ENCODE data around the gene SLC39A9. TPM values are rescaled to one million over a fixed set of nuclear protein-coding genes. Genes with fewer than 3 reads are reported as not detected.

SLC39A9 gene
- total and polyA plus RNA-seq, 2 of the 13 experiments (the other 11 are each of a cell fraction or from before 2014, with no cell fraction given): 46.6 to 69.5 TPM

DNA sequence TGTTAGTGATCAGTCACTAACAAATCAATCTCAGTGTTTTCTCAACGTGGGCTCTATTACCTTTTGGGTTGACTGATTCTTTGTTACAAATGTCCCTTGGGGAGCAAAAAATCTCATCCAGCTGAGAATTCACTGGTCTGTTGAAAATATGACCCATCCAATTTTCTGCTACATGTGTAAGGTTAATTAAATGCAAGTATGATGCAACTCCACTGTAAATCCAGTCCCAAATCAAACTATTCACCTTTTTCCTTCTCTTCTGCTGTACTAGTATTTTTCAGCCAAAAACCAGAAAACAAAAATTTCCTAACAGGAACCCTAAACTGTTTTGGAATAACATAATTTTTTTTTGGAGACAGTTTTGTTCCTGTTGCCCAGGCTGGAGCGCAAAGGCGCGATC lies 2.6 kb upstream of the SLC39A9 start:
- BruUV-seq (replicated peaks): no TSS peak
- Histone ChIP-seq H4K20me1 (ENCODE audit: insufficient read depth, low read length) (peaks cover 33% of the 10 kb centered on the region), H3K27ac (ENCODE audit: extremely low read length, insufficient read depth, low read length) (no peak overlapping the region), H3K4me1 (ENCODE audit: insufficient read depth, low read length) (peaks cover 57% of the 10 kb centered on the region), H3K79me2 (ENCODE audit: insufficient read depth, low read length) (peaks cover 91% of the 10 kb centered on the region), H3K27me3 (ENCODE audit: control insufficient read depth in 1 of 2, insufficient read depth in 2 of 2, low read length in 2 of 2) (no peaks in the 10 kb centered on the region; a peak in 1 of 5 replicates), H3K4me2 (ENCODE audit: low read depth, low read length) (peak overlapping the region; percentile 6; the same call in 1 of the 2 replicates), H3K4me3 (replicated peaks in 1 of 3; ENCODE audit: insufficient read depth in 1 of 3, low read depth in 2 of 3, low read length in 3 of 3) (no peak overlapping the region), H3K36me3 (replicated peaks in 1 of 2; ENCODE audit: control insufficient read depth in 1 of 2, insufficient read depth in 2 of 2, low read length in 2 of 2) (peaks cover 15 to 44% of the 10 kb centered on the region in 2 experiments; a peak in 4 of 5 replicates), H3K9ac (ENCODE audit: insufficient read depth, low read depth, low read length) (peak overlapping the region; percentile 39; the same call in 1 of the 2 replicates), H2AFZ (ENCODE audit: low read length) (no peak overlapping the region), H3K9me3 (ENCODE audit: low read length) (no peaks in the 10 kb centered on the region)
- in situ Hi-C loops (cut with HindIII; ENCODE audit: extremely low pct_ligation_motif_present, low pct_unique_long_range_greater_than_20kb) (loop anchor here (5.0 kb wide), 1 partner anchor 66 kb away; no protein-coding TSS in a partner anchor), intact Hi-C loops (cut with micrococcal nuclease; ENCODE audit: unreplicated experiment) (no loop called here)
- no peak for DNase-seq (ENCODE audit: low spot score)
- peak; percentile 14; the same call in 1 of the 2 replicates for TF ChIP-seq RBFOX2 (IDR thresholded peaks at IDR 0.05; ENCODE audit: low read depth, low read length)
- TF ChIP-seq DNMT1 (CRISPR knock-in tag; IDR thresholded peaks at IDR 0.05): no peak
- no peak for TF ChIP-seq ZNF674 (CRISPR knock-in tag; IDR thresholded peaks at IDR 0.05; ENCODE audit: low read depth)
- TF ChIP-seq, protein P1, sequence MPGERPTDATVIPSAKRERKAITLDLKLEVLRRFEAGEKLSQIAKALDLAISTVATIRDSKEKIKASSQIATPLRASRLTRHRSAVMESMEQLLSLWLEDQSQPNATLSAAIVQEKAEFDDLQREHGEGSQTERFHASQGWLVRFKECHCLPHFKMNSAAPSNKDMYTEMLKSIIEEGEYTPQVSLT (CRISPR knock-in tag; IDR thresholded peaks at IDR 0.05; ENCODE audit: borderline replicate concordance, low read depth): no peak
- TF ChIP-seq ARNT2 (CRISPR knock-in tag; IDR thresholded peaks at IDR 0.05; ENCODE audit: low read depth): no peak
- no peak for ATAC-seq
- CTCF ChIA-PET (ENCODE audit: low intra/inter-chr PET ratio, low total read pairs): no interaction called here
- POLR2A ChIA-PET: no interaction called here
- 88% methylated on average over 4 of the region's 4 CpGs for WGBS (ENCODE audit: low lambda C conversion rate)
- FAIRE-seq: no peak

DNA sequence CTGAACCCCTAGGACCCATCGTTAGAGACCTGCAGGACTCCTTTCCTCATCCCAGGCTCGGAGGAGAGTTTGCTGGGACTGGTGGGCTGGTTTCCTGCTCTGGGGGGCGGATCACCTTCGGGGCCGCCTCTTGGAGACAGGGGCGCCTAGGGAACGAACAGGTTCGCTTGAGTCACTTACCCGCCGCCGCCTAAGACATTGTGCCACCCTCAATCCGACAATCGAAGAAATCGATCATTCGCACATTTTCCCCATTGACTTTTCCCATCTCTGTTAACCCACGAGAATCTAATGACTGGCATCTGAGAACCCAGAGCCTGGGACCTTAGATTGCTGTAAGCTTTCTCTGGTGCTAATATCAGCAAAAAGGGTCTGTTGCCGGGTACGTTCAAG lies 322 bp downstream of the SLC39A9 start:
- peaks cover 90% of the 10 kb centered on the region for H3K79me2 ChIP-seq (ENCODE audit: insufficient read depth, low read length)
- H3K4me2 ChIP-seq (ENCODE audit: low read depth, low read length): peak overlapping the region; percentile 74
- H3K9me3 ChIP-seq (ENCODE audit: low read length): no peaks in the 10 kb centered on the region
- ChIA-PET POLR2A (interaction anchor here (0.9 to 2.4 kb wide), 12 partner anchors 11 to 368 kb away, joined by 3 to 14 read pairs (median 4); partner anchors contain the start of genes EXD2 and SRSF5), CTCF (ENCODE audit: low intra/inter-chr PET ratio, low total read pairs) (interaction anchor here (0.9 kb wide), 1 partner anchor 61 kb away, joined by 4 read pairs; no protein-coding TSS in a partner anchor)
- H3K9ac ChIP-seq (ENCODE audit: insufficient read depth, low read depth, low read length): peak overlapping the region; percentile 95
- DNase-seq (ENCODE audit: low spot score): no peak
- no peak for FAIRE-seq
- no peak for ATAC-seq
- peak overlapping the region; percentile 95 for H3K27ac ChIP-seq (ENCODE audit: extremely low read length, insufficient read depth, low read length)
- peak overlapping the region; percentile 78 to 94 (median 90) for H3K4me3 ChIP-seq (replicated peaks in 1 of 3; ENCODE audit: insufficient read depth in 1 of 3, low read depth in 2 of 3, low read length in 3 of 3)
- H2AFZ ChIP-seq (ENCODE audit: low read length): no peak overlapping the region
- intact Hi-C loops (cut with micrococcal nuclease; ENCODE audit: unreplicated experiment): loop anchor here (1.0 kb wide), 2 partner anchors 31 to 61 kb away; no protein-coding TSS in a partner anchor
- H3K36me3 ChIP-seq (replicated peaks in 1 of 2; ENCODE audit: control insufficient read depth in 1 of 2, insufficient read depth in 2 of 2, low read length in 2 of 2): peaks cover 4 to 20% of the 10 kb centered on the region in 2 experiments; a peak in 4 of 5 replicates
- no peaks in the 10 kb centered on the region; a peak in 1 of 5 replicates for H3K27me3 ChIP-seq (ENCODE audit: control insufficient read depth in 1 of 2, insufficient read depth in 2 of 2, low read length in 2 of 2)
- H3K4me1 ChIP-seq (ENCODE audit: insufficient read depth, low read length): peaks cover 52% of the 10 kb centered on the region
- WGBS (ENCODE audit: low lambda C conversion rate): 2% methylated on average over 17 of the region's 18 CpGs
- in situ Hi-C loops (cut with HindIII; ENCODE audit: extremely low pct_ligation_motif_present, low pct_unique_long_range_greater_than_20kb): loop anchor here (5.0 kb wide), 1 partner anchor 63 kb away; no protein-coding TSS in a partner anchor
- BruUV-seq (replicated peaks): no TSS peak
- H4K20me1 ChIP-seq (ENCODE audit: insufficient read depth, low read length): peaks cover 23% of the 10 kb centered on the region
- TF ChIP-seq ZNF337 (CRISPR knock-in tag; IDR thresholded peaks at IDR 0.05; ENCODE audit: borderline replicate concordance, low read depth) (no peak), TIGD3 (CRISPR knock-in tag; IDR thresholded peaks at IDR 0.05; ENCODE audit: borderline replicate concordance) (0 out of 2 replicates have a peak, but pooled peaks have one; percentile 34), ZNF547 (CRISPR knock-in tag; IDR thresholded peaks at IDR 0.05) (peak; percentile 38; the same call in 1 of the 2 replicates), ZBTB42 (CRISPR knock-in tag; IDR thresholded peaks at IDR 0.05) (0 out of 2 replicates have a peak, but pooled peaks have one; percentile 15), ZNF350 (CRISPR knock-in tag; IDR thresholded peaks at IDR 0.05; ENCODE audit: borderline replicate concordance, low read depth) (no peak), BCL3 (CRISPR knock-in tag; IDR thresholded peaks at IDR 0.05) (0 out of 2 replicates have a peak, but pooled peaks have one; percentile 17), KAT7 (CRISPR knock-in tag; IDR thresholded peaks at IDR 0.05; ENCODE audit: borderline replicate concordance) (peak; percentile 2; the same call in 1 of the 2 replicates), TEAD3 (CRISPR knock-in tag; optimal IDR thresholded peaks at IDR 0.05; ENCODE audit: borderline replicate concordance) (peak; percentile 1), ZNF605 (CRISPR knock-in tag; IDR thresholded peaks at IDR 0.05) (0 out of 2 replicates have a peak, but pooled peaks have one; percentile 3), CC2D1A (CRISPR knock-in tag; IDR thresholded peaks at IDR 0.05) (0 out of 2 replicates have a peak, but pooled peaks have one; percentile 41)

Measured in HepG2 (cell line).